Stimulated activated CD8-positive, alpha-beta memory T cell treated with anti-CD3 and anti-CD28 coated beads, Interleukin-7, amount 100 ng/mL, for 1 hour (primary cell): ENCODE data around the gene MSANTD3.
"Not testable (repeated sequence)": the region's sequence is repeated elsewhere in the genome, so short reads cannot be mapped to it uniquely, and the experiment has no call there.

Experiments
- DNase-seq, 2 donors: peaks; one replicate each; pipeline ENCODE4 v3.0.0-alpha.2; 2020; ENCODE audit warnings: low read depth in 2 of 2

The MSANTD3 gene

GRCh38 chr9:100428871-100429654, 2.1 kb downstream of the MSANTD3 start:
- DNase-seq: no peak

- no peak for DNase-seq
Observed at GRCh38 chr9:100430286-100430940, 3.5 kb downstream of the MSANTD3 start.

DNA sequence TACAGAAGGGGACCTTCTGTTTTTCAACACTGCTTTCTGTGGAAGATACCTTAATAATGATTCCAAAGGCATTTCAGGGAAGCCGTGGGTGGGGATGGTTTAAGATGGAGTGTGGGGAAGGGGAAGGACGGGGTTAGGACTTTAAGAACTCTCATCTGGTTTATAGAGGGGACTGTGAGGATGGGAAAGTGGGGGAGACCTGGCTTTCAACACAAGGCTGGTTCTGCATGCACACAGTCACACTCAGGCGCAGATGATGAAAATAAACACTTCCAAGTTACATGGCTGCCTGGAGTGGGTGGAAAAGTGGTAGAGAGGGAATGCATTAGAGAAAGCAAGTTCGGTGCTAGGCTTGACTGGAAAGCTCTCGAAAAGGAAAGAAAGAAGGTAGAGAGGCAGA, 4.9 kb downstream of the MSANTD3 start:
- DNase-seq: no peak

GRCh38 chr9:100432736-100433135, 5.8 kb downstream of the MSANTD3 start:
- DNase-seq: no peak

DNA sequence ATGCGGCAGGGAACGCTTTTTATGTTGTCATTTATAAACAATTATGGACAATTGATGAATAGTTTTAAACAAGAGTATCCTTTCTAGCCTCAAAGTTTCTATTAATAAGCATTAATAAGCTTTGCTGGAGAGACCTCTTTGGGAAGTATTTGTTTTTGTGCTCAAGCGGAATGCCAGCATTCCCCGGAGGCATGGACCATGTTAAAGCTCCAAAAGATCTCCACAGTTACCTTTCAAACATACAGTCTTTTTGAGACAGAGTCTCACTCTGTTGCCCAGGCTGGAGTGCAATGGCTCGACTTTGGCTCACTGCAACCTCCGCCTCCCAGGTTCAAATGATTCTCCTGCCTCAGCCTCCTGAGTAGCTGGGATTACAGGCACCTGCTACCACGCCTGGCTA, 9.6 kb downstream of the MSANTD3 start:
- DNase-seq: no peak

DNA sequence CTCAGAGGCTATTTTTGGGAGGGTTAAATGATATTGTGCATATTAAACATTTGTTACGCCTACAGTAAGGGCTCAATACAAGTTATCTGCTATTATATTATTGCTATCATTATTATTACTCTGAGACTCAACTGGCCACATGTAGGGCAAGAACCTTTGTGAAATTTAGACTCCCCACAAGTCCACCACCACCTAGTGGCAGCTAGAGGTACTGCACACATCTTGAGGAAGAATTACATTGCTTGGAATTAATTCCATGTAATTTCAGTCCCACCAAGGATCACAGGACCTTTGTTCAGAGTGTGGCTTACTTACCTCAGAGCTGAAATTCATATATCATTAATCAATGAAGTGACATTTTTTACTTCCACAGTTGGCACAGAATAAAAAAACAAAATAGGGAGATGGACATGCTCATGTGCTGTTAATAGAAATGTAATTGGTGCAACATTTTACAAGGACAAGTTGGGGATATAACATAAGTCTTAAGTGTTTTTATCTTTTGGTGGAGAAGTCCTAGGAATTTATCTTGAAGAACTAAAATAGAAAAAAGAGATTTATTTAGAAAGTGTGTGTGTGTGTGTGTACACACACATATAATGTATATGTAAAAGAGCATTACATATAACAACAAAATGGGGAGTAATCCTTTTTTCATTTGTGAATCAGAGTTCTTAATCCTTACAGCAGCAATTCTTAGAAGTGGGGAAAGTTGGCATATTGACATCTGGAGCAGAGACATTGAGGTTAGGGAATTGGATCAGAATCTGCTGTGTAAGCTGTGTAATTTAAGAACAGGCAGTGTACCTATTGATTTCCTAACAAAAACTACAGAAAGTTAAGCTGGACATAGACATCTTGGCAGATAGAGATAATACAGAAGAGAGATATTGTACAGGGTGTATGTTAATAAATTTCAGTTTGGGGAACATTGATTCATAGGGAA, 11.2 kb downstream of the MSANTD3 start:
- DNase-seq: peak; percentile 32 to 54

- DNase-seq: no peak
Observed at GRCh38 chr9:100440071-100440470, 13.1 kb downstream of the MSANTD3 start.

DNA sequence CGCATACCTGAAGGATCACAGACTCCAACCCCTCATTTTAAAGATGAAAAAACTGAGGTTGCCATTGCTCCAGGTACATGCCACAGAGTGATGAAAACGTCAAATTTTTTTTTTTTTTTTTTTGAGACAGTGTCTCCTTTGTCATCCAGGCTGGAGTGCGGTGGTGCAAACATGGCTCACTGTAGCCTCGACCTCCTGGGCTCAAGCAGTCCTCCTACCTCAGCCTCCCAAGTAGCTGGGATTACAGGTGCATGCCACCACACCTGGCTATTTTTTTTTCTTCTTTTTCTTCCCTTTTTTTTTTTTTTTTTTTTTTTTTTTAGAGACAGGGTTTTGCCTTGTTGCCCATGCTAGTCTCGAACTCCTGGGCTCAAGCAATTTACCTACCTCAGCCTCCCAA, 13.5 kb downstream of the MSANTD3 start:
- DNase-seq: not testable (repeated sequence)

DNA sequence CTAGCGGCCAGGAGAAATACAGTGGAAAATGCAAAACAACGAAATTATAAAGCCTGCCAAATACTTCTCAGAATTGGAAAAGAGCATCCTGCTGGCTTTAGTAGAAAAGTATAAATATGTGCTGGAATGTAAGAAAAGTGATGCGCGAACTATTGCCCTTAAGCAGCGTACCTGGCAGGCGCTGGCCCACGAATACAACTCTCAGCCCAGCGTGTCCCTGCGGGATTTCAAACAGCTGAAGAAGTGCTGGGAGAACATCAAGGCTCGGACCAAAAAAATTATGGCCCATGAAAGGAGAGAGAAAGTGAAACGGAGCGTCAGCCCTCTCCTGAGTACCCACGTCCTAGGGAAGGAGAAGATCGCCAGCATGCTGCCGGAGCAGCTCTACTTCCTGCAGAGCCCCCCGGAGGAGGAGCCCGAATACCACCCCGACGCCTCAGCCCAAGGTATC, 15.0 kb downstream of the MSANTD3 start:
- no peak for DNase-seq

DNA sequence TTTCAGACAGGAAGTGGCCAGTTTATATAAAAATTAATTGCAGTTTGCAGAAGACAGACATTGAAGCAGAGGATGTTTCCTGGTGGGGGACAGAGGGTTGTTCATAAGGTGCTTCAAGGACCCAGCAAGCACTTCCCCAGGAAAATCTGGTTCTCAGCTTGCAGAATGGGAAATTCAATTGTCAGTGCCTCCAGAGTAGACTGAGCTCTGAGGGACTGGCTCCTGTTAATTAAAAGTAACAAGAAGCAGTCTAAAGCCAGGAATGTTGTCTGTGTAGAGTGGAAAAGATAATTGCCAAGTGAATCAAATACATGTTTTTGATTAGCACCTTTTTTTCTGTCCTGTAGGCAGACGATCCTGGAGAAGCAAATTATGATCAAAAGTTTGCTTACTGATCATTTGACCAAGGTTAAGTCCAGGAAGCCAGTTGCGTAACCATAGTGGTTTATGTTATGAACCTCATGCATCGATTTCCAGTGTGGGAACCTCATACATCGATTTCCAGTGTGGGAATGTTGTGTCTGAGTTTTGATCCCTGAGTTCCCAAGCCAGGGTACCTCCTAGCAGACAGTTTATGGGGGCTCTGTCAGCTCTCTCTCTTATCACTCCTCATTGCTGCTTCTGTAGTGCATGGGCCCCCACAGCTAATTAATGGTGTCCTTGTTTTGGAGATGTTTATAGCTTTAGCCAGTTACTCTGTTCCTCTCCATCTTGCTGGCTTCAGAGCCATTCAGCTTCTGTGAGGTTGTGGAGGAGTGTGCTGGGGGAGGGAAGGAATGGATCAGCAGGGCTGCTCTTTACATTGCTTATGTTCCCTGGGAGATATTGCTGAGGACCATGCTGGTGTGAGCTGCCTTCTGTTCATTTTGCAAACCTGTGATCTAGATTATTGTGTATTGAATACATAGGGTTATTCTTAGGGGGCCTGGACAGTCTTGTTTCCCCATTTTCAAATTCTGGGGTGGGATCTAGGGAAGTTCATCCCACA, 17.1 kb downstream of the MSANTD3 start:
- no peak for DNase-seq

DNA sequence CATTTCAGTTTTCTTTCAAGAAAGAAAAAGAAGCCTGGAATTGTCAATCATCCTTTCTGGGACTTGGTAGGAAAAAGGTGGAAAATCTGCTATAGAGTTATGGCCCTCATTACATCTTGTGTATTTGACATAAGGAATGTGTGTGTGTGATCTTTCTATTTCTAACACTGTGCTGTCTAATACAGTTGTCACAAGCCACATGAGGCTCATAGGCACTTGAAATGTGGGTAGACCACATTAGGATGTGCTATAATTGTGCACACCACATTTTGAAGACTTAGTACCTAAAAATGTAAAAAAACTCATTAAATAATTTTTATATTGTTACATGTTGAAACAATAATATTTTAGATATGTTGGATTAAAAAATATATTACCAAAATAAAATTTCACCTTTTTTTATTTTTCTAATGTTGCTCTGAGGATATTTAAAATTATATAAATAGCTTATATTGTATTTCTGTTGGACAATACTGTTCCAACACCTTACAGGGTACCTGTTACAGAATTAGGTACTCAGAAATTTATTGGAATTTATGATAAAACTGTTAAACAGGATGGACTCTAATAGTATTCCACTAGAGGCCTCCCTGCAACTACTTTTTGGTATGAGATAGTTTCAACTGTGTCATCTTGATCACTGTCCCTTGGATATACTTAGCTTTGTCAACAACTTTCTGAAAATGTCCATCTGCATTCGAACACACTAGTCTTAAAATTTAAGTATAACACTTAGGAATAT, 18.4 kb downstream of the MSANTD3 start:
- DNase-seq: no peak

DNA sequence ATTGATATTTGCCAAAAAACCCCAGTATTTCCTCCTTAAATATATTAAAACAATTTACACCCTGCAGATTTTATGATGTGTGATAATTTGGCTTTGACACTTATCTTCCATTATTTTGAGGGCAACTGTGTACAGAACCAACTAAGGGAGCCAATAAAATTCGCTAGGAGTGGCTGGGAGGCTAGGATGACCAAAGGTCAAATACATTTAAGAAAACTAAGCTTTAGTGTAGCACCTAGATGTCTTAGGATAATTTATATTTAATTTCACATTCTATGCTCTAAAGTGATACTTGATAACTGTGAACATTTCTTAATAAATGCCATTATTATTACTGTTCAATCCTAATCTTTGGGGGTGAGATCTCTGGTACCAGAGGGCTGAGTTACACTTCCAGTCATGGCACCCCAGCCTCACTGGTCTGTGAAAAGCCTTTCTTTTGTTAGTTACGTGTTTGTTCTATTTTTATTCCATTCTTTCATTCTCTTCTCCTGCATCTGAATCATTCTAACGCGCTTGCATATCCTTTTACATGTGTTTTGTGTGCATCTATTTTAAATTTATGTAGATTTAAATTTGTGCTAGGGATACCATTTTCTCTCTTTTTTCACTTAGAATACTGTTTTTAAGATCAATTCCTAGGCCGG, 19.1 kb downstream of the MSANTD3 start:
- no peak for DNase-seq

DNA sequence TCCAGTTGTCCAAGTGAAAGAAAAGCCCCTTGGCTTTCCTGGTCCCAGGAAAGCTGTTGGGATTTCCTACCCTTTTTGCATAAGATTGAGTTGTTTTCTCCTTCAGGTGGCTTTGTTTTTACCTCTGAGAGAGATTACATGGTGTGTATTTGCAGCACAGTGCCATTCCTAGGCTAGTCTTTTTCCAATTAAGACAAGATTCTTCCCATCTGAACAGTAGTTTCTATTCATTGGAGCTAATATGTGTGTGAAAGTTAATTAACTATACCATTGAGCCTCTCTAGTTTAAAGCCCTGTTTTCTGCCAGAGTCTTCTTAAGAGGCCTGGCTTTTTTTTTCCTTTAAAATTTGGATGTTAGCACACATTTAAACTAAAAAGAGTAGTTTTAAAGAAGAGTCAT, 20.1 kb downstream of the MSANTD3 start:
- no peak for DNase-seq

GRCh38 chr9:100448266-100448665, 21.3 kb downstream of the MSANTD3 start:
- no peak for DNase-seq

GRCh38 chr9:100449420-100449819, 22.5 kb downstream of the MSANTD3 start:
- DNase-seq: no peak

- no peak for DNase-seq
Observed at GRCh38 chr9:100452894-100453293, 26.0 kb downstream of the MSANTD3 start.

GRCh38 chr9:100455470-100455869, 28.5 kb downstream of the MSANTD3 start:
- DNase-seq: no peak

DNA sequence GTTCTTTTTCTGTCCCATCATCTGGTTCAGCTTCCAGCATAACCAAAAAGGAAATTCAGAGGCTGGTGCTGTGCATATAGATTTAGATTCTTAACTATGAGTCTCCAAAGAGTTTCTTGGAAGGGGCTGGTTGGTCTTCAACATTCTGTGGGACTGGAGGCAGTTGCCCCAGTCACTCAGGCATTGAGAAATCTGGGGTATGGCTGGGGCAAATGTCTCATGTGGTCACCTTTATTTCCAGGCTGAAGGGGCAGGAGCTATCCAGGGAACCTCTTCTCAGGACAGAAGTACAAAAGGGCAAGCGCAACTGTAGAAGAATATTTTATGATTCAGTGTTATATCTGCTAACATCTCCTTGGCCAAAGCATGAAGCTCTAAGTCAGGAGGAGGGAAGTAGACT, 30.6 kb downstream of the MSANTD3 start:
- no peak for DNase-seq

GRCh38 chr9:100459963-100460362, 33.0 kb downstream of the MSANTD3 start:
- DNase-seq: no peak

- DNase-seq: no peak
Observed at GRCh38 chr9:100465274-100465673, 38.3 kb downstream of the MSANTD3 start.
